ENCODE results near the gene FLNB.
"Not testable (repeated sequence)": the region's sequence is repeated elsewhere in the genome, so short reads cannot be mapped to it uniquely, and the experiment has no call there.

FLNB gene

DNA sequence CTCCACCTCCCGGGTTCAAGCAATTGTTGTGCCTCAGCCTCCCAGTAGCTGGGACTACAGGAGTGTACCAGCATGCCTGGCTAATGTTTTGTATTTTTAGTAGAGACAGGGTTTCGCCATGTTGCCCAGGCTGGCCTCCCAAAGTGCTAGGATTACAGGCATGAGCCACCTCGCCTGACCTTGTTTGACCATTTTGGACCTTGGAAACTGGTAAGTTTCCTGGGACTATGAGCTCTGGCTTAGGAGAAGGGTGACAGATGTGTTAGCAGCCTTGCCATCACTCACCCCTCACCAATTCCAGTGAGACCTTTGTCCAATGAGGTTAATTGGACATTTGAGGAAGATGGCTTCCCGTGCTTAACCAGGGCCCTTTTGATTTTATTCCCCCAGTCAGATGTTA is 182.7 kb downstream of the FLNB start:
- no peak for DNase-seq

DNA sequence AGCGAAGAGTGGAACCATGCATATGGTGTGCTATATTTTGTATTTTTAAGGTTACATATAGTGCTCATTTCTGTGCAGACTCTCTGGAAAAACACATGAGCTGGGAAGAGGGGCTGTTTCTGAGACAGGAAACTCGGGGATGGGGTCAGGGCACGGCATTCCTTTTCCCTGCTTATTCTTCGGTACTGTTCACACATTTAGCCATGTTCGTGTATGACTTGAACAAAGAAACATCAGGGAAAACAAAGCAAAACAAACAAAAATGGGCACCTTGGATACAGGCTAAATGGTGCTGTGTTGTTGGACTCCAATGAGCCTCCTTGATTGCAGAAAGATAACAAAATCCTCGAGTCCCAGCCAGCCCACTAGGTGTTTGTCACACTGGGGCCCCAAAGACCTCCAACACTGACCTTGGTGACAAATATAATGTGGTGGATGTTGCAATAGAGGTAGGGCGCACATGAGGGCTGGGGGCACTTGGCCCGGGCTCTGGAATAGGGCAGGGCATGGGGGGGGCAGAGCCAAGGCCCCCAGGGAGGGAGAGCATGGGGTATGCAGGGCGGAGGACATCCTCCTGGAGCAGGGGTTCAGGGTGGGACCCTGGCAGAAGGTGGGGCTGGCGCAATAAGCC is 183.3 kb downstream of the FLNB start:
- DNase-seq: no peak

DNA sequence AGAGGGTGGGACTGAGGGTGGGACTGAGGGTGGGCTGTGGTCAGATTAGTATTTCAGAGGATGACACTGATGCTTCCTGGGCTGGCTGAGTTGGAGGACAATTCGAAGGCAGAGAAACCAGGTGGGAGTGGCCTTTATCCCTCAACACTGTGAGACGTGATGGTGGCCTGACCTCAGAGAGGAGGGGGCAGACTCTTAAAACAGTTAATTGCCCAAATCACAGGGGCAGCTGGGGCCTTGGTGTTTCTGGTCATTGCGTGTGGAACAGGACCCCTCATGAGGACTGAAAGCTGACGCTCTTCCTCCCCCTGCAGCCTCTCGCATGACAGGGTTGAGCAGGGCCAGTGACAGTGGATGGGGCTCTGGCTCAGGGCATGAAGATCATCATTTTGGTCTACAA is 183.8 kb downstream of the FLNB start:
- no peak for DNase-seq

DNA sequence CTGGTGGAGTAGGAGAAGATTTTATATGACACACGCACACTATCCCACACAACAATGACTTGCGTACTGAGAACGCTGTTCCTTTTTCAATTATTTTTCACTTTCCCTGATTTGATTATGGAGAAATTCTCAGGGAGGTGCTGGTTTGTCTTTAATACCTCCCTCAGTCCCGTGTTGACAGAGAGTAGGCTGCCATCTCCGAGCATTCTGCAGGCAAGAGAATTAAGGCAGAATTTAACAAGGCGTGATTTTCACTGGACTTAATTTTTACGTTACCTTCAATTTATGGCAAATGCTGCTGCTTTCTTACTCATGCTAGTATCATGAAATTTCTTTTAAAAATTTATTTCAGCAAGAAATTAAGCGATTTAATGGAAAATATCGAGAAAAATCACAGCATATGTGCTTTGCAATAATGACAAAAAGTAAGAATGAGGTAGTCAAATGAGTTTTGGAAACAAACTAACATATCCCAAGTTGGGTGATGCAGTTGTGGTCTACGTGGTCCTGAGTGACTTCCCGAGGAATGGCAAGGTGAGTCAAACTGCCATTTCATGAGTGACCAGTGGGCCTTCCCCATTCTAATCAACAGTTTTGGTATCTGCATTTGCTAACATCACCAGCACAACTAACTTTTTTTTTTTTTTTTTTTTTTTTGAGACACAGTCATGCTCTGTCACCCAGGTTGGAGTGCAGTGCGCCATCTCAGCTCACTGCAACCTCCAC is 185.6 kb downstream of the FLNB start:
- no peak for DNase-seq

DNA sequence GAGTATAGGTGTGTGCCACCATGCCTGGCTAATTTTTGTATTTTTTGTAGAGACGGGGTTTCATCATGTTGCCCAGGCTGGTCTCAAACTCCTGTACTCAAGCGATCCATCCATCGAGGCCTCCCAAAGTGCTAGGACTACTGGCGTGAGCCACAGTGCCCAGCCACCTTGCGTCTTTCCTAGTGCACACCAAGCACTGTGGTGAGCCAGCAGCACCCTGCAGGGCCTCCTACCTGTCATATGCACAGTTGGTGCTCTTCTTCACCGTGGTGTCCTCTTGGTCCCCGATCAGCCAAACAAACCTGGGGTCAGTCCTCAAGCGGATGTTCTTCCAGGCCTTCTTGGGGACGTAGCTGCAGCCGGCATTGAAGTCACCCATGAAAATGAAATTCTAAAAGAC is 189.4 kb downstream of the FLNB start:
- no peak for DNase-seq

DNA sequence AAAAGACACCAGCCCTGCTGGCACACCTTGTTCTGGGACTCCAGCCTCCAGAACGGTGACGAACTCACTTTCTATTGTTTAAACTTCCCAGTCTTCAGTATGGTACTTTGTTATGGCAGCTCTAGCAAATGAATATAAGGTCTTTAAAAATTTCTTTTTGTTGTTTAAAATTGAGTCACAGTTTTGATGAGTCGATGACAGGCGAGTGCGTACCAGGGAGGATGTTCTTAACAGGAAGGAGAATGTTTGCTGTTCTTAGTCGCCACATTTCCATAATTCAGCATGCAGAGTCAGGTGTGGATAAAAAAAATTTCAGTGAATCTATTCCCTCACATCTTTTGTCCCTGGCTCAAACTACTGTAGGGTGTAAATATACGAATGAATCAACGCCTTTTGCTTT is 190.1 kb downstream of the FLNB start:
- DNase-seq: no peak

DNA sequence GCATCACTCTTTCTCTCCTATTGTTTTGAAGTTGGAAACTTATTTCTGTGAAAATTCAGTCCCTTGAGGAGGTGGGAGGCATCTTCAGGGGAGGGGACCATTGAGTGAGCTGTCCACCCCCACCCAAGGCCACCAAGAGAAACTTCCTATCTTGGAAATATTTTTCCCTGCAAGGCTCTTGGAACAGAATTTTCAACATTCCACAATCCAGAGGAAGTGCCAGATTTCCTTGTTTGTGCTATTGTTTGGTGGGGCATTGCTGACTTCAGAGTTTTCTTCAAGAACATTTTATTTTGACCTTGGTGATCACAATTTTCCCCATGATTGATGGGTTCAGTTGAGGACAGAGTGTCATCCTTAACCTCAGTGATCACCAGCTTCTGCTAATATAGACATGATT is 190.6 kb downstream of the FLNB start:
- DNase-seq: no peak

DNA sequence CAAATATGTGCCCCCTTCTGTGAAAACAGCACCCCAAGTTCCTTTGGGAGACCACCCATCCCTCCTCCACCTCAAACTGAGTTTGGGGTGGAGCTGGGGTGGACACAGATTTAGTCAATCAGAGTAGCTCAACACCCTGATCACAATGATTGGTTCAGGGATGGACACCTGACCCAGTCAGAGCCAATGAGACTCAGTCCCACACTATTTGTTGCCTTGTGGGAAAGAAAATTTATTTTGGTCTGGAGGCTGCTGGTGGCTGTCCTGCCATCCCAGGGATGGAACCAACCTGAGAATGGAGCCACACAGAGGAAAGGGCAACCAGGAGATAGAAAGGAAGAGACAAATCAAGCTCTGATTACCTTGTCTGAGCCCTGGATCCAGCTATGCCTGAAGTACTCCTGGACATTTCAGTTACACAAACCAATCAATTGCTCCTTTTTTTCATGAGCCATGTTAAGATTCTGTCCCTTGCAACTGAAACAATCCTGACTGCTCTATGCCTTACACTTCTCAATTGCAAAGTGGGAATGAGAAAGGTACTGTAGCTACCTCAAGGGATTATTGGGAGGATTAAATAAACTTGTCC is 192.0 kb downstream of the FLNB start:
- DNase-seq: no peak

DNA sequence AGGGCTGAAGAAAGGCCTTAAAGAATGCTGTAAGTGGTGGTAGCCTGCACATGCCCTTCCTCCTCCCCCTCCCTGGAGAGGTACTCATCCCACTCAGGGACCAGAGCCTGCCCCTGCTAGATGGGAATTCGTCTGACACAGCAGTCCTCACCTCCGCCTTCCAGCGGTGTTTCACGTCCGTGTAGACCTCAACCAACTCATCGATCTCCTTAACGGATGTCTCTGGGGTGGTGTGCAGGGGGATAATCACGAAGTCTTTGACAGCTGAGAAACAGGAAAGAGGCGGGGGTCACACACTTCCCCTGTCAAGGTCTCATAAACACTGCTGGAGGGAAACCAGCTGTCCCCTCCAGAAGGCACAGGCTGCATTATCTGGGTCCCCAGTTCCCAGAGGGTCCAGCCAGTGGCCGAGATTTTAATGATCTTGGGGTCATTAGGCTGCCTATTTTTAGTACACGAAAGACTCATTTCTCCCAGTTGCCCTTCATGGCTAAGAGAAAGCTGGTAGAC is 192.7 kb downstream of the FLNB start:
- no peak for DNase-seq

DNA sequence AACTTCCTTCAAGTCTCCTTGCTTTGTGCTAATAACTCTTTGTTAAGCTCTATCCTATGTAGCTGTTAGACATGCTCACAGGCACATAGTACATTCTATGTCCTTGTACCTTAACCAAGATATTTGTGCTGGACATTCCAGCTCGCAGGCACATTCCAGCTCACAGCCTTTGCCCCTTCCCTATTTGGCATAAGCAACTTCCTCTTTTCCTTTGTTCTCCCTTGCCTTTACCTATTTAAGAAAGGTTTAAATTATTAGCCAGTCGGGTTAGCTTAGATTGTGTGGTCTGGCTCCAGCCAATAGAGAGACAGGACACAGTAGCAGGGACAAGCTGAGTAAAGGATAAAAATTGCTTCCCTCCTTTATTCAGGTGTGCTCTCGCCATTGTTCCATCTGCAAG is 193.2 kb downstream of the FLNB start:
- not testable (repeated sequence) for DNase-seq

DNA sequence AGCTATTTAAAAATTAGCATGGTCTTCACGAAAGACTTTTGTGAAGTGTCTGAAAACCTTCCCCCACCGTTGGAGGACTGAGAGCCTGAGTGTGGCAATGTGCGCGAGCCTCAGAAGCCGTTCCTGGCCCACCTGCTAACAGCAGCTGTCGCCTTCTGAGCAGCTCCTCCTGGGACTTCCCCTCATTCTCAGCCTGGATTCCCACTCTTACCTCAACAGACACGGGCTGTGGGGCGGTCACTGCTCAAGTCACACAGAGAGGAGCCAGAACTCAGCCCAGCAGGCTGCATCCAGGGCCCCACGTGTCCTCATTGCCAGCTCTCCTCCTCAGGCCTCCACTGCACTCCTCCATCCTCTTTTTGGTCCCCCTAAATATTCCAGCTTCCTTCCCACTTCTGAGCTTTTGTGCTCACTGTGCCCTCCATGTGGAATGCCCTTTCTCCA is 194.7 kb downstream of the FLNB start:
- no peak for DNase-seq

DNA sequence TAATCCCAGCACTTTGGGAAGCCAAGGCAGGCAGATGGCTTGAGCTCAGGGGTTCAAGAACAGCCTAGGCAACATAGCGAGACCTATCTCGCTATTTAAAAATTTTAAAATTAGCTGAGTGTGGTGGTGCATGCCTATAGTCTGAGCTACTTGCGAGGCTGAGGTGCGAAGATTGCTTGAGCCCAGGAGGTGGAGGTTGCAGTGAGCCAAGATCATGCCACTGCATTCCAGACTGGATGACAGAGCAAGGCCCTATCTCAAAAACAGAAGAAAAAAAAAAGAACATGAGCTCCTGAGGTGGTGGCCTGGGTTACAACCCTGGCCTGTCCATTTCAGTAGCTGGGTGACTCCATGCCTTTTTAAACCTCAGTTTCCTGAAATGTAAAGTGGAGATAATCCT is 195.3 kb downstream of the FLNB start:
- no peak for DNase-seq

DNA sequence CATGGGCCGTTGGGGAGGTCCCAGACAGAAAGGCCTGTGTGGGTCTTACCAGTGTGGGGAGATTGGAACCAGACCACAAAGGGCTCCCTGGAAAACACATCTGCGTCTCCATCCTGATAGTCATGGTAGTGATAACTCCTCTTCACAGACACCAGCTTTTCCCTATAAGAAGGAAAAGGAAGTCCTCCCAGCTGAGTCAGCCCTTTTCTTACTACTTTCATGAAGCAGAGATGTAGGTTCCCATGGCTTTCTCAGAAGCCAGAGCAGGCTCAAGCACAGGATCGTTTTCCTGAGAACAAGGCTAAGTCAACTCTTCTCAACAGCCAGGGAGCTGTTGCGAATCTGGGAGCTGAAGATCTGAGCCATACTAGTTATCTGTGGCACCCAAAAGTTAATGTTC is 196.5 kb downstream of the FLNB start:
- DNase-seq: no peak

DNA sequence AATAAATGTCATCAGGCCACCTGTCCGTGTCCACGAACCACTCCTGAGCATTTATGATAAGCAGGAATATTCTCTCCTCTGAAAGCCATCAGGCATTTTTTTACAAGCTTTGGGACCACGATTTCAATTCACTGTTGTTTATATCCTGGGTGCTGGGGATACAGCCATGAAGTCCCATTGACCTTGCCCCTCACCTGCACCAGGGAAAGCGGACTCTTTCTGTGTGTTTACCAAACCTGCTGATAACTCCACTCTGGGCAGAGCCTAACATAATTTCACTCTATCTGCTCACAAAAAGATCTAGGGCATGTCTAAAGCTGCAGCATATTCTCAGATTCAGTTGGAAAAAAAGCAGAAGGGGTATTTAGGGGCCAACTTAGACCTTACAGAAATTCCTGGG is 197.8 kb downstream of the FLNB start:
- no peak for DNase-seq

DNA sequence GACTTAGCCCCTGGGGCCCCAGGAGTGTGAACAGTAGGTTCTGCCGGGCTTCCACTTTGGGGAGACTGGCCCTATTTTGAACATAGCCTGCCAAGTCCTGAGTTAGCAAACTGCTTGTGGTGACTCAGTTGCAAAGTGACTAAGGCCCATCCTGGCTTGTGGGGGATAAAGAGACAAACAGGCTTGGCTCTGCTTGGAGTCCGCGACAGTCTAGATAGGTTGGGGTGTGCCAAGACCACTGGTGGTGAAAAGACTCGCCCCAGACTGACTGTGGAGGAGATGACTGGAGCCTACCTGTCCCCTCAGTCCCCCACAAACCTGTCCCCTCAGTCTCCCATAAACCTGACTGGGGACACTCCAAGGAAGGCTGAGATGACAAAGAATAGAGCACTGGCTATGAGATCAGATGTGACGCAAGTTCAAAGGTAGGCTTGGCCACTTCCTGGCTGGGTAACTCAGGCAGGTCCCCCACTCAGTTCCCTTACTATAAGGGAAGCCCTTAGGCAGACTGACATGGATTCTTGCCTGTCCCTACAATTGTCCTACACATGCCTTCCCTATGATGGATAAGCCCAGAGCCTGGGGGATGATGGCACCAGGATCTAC is 198.3 kb downstream of the FLNB start:
- no peak for DNase-seq

DNA sequence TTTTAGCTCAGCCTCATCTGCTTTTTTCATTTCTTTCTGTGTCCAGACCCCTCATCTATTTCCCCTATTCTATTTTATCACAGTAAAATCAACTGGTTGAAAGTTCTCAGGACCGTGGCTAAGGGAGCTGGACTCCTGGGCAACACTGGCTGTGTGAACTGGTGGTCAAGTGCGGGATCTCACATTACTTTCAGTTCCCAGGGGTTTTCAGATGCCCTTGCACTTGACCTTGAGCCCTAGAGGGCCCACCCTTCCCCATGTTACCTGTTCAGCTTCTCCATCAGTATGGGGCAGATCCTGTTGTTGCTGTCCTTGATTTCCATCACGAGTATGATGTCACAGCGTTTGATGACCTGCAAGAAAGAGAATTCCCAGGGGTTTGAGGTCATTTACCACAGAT is 199.7 kb downstream of the FLNB start:
- no peak for DNase-seq

DNA sequence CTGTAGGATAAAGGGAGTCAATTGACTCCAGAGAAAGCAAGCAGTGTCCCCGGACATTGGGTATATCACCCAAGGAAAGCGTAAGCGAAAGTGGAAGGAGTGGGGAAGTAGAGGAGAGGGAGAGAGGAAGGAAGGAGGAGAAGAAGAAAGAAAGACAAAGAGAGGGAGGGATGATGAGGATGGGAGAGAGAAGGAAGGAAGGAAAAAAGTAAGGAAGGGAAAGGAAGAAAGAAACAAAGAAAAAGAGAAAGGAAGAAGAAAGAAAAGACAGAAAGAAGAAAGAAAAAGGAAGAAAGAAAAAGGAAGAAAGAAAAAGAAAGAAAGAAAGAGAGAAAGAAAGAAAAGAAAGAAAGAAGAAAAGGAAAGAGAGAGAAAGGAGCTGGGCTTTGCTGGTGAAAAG is 201.7 kb downstream of the FLNB start:
- DNase-seq: no peak

DNA sequence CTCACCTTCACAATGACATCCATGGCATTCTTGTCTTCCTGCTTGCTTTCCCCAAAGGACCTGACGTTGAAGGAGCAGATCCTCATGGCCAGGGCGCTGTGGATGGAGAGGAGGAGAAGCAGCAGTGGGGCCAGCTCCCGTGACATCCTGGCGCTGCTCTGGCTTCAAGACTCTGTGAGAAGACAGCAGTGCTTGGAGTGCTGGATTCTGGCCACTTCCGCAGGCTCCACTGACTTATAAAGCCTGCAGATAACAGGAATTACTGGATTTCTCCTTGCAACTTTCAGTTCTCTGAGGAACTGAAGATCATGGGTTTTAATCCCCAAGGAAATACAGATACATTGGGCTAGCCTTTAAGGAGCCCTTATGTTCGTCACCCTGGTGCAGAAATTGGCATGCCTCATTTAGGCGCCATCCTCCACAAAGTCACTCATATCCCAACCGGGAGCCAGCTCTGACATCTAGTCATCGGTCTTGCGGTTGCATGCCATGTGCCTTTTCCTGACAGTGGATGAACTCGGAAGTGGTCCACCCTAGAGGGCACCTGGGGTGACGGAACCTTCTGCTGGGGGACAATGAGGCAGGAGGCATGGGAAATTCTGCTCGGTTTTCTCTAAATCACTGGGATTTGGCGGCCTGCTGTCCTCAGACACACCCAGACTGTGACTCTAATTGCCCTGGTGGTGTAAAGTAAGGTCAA is 202.7 kb downstream of the FLNB start, which contains the start of gene DNASE1L3:
TSS of gene DNASE1L3 (minus strand) at position 212 of the 700 bp plus-strand sequence. CDS start at position 146, 66 bp downstream.
- no peak for DNase-seq

DNA sequence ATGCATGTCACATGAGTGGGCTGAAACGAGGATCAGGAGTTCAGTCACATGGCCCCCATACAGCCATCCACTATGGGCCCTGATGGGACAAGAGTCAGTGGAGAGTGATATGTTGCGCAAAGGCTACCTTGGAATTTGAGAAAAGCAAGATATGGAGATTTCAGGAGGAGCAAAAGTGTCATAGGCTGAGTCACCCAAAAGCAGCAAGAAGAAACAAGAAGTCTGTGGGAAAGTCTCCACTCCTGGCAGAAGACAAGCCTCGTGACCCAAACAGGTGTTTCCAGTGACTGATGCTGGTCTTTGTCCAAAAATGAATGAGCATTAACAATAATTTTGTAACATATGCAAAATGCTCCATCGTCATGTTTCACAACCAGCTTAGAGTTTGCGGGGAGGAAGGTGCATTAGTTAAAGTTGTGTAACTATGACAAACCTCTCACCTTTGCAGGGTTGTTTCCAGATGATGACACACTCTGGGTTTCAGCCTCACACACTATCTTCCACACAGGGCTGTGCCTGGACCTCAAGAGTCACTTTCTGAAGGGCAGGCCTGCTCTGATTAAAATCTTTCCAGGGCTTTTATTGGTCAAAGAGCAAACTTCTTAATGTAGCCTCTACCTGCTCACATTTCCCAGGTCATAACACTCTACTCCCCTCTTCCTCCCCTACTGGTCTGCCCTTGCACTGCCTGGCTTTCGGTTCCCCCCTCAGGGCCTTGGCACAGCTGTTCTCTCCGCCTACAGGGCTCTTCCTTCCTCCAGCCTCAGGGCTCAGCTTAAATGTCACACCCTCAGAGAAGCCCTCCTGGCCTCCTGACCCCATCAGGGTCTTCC is 206.5 kb downstream of the FLNB start:
- DNase-seq: no peak

DNA sequence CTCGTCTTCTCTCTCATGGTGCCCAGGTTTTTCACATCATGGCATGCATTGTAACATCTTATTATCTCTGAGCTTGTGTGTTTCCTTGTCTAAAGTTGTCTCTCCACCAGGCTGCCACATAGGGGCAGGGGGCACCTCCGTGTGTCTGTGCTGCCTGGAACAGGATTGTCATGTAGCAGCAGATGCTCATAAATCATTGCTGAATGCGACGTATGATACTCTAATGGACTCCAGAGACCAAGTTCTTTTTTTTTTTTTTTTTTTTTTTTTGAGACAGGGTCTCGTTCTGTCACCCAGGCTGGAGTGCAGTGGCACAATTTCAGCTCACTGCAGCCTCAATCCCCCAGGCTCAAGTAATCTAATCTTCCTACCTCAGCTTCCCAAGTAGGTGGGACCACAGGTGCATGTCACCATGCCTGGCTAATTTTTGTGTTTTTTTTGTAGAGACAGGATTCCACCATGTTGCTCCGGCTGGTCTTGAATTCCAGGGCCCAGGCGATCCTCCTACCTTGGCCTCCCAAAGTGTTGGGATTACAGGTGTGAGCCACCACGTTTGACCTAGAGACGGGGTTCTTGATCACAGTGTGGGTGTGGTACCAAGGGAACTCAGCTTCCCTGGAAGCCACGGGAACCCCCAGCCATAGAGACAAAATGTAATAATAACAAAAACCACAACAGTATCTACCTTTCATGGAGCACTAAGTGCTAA is 207.2 kb downstream of the FLNB start:
- DNase-seq: no peak

DNA sequence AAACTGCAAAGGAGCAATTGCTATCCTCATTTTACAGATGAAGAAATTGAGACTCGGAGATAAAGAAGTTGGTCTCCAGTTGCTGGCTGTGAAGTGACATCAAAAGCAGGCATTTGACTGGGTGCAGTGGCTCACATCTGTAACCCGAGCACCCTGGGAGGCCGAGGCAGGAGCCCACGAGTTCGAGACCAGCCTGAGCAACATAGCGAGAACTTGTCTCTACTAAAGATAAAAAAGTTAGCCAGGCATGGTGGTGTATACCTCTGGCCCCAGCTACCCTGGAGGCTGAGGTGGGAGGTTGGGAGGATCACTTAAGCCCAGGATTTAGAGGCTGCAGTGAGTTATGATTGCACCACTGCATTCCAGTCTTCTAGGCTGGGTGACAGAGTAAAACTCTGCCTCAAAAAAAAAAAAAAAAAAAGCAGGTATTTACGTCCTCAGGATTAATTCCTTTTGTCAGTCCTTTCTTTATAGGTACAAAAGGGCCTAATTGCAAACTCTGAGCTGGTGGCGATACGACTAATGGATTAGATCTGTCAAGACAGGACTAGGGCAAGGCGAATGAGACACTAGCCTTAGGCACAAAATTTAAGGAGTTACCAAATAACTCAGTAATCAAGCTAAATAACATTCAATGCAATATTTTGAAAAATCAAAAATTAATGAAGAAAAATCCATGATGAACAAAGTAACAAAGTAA is 208.4 kb downstream of the FLNB start:
- no peak for DNase-seq

Data from activated gamma-delta T cell (primary cell).